ENCODE measurements around the gene MEP1A. TPM values are rescaled to one million over a fixed set of nuclear protein-coding genes. Genes with fewer than 3 reads are reported as not detected.
"Not testable (repeated sequence)": the region's sequence is repeated elsewhere in the genome, so short reads cannot be mapped to it uniquely, and the experiment has no call there.

Gene MEP1A
- total RNA-seq, 2 donors from 2014 or later, result not detected

- no peak for TF ChIP-seq CTCF (IDR thresholded peaks at IDR 0.05)
- Histone ChIP-seq H3K4me3 (no peak overlapping the region), H3K4me1 (ENCODE audit: control insufficient read depth in 1 of 2, low read depth in 2 of 2) (no peaks in the 10 kb centered on the region), H3K9me3 (no peaks in the 10 kb centered on the region), H3K36me3 (no peaks in the 10 kb centered on the region), H3K27me3 (replicated peaks; ENCODE audit: insufficient read depth) (no peaks in the 10 kb centered on the region), H3K27ac (no peak overlapping the region)
- no peak for ATAC-seq (ENCODE audit: insufficient number of reproducible peaks, low FRiP score, low read depth)
- no peak for DNase-seq (ENCODE audit: low spot score)
Observed at GRCh38 chr6:46816626-46817025, 23.4 kb downstream of the MEP1A start.

DNA sequence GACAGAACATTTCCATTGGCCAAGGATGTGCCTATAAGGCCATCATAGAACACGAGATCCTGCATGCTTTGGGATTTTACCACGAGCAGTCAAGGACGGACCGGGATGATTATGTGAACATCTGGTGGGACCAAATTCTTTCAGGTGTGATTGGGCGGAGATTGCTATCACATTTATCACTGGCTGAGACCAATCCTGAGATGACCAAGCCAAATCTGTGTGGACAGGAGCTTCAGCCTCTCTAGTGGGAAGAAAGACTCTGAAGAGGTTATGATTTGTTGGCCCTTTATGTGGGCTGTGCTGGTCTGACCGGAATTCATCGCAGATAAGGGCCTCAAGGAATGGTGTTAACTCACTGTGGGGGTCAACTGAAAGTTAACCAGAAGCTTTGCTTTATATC is 26.4 kb downstream of the MEP1A start:
- Histone ChIP-seq H3K27me3 (replicated peaks; ENCODE audit: insufficient read depth) (no peaks in the 10 kb centered on the region), H3K36me3 (no peaks in the 10 kb centered on the region), H3K4me3 (no peak overlapping the region), H3K27ac (no peak overlapping the region), H3K4me1 (ENCODE audit: control insufficient read depth in 1 of 2, low read depth in 2 of 2) (no peaks in the 10 kb centered on the region), H3K9me3 (no peaks in the 10 kb centered on the region)
- no peak for TF ChIP-seq CTCF (IDR thresholded peaks at IDR 0.05)
- DNase-seq (ENCODE audit: low spot score) (no peak), ATAC-seq (ENCODE audit: insufficient number of reproducible peaks, low FRiP score, low read depth) (no peak)

DNA sequence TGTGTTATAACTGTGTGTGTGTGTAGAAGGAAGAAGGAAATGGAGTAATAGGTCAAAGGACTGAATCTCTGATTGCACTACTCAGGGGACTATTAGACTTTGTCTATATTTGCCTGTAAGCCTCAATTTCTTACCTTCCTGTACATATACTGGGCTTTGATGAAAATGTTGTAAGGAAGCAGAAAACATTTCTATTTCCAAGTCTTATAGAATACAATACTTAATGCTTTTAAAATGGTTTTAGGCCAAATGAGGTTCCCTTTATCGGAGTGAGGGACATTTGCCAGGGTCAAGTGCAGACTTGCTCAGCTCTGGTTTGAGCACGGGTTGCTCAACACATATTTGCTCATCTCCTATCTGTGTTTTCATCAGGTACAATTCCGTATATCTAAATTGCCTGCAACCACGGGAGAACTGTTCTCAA is 28.3 kb downstream of the MEP1A start:
- no peaks in the 10 kb centered on the region for H3K36me3 ChIP-seq
- H3K9me3 ChIP-seq, result no peaks in the 10 kb centered on the region
- H3K4me3 ChIP-seq, result no peak overlapping the region
- H3K27me3 ChIP-seq (replicated peaks; ENCODE audit: insufficient read depth), result no peaks in the 10 kb centered on the region
- DNase-seq (ENCODE audit: low spot score), result no peak
- ATAC-seq (ENCODE audit: insufficient number of reproducible peaks, low FRiP score, low read depth), result no peak
- H3K4me1 ChIP-seq (ENCODE audit: control insufficient read depth in 1 of 2, low read depth in 2 of 2), result no peaks in the 10 kb centered on the region
- H3K27ac ChIP-seq, result no peak overlapping the region
- no peak for TF ChIP-seq CTCF (IDR thresholded peaks at IDR 0.05)

DNA sequence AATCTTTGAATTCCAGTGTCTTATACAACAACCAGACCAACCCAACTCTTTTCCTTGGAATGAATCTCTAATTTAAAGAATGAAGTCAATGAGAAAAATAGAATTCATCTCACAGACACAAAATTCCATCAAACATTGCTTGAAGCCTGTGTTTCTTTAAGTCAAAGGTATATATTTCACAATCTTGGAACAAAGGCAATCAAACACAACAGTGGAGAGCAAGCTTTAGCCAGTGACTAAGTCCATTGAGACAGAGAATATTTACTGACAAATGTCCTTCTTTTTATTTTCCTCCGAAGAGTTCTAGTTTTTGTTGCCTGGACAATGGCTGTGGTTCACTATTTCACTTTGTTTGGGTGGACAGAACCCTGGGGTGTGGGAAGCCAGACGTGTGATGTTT is 35.8 kb downstream of the MEP1A start:
- no peak for ATAC-seq (ENCODE audit: insufficient number of reproducible peaks, low FRiP score, low read depth)
- H3K4me1 ChIP-seq (ENCODE audit: control insufficient read depth in 1 of 2, low read depth in 2 of 2), result no peaks in the 10 kb centered on the region
- H3K9me3 ChIP-seq, result no peaks in the 10 kb centered on the region

GRCh38 chr6:46832816-46833215 is 39.6 kb downstream of the MEP1A start:
- H3K4me1 ChIP-seq (ENCODE audit: control insufficient read depth in 1 of 2, low read depth in 2 of 2), result no peaks in the 10 kb centered on the region
- DNase-seq (ENCODE audit: low spot score), result no peak

More for the DNA sequence above, 35.8 kb downstream of the MEP1A start:
- Histone ChIP-seq H3K36me3 (no peaks in the 10 kb centered on the region), H3K27me3 (replicated peaks; ENCODE audit: insufficient read depth) (no peaks in the 10 kb centered on the region), H3K27ac (no peak overlapping the region), H3K4me3 (no peak overlapping the region)
- no peak for TF ChIP-seq CTCF (IDR thresholded peaks at IDR 0.05)
- DNase-seq (ENCODE audit: low spot score), result no peak

DNA sequence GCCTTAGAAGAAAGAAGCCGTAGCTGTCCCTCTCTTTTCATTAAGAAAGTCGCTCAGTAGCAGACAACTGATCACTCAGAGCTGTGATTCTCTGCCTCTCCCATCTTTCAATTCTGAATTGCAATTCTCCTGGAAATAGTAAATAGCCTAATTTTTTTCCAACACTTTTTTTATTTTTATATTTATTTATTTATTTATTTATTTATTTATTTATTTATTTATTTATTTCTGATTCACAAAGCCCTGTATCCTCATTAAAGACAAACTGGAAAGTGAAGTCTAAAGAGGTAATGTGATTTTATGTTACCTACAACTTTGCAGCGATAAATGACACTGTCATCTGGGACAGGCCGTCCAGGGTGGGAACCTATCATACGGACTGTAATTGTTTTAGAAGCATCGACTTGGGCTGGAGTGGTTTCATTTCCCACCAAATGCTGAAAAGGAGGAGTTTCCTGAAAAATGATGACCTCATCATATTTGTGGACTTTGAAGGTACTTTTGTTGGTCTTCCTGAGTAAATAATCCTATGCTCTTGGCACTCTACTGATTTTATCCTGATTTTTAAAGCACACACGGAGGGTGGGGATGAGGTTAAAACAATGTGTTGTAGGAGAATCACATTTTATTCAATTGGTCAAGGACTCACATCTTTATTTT is 41.2 kb downstream of the MEP1A start:
- H3K9me3 ChIP-seq; DNase-seq (ENCODE audit: low spot score); ATAC-seq (ENCODE audit: insufficient number of reproducible peaks, low FRiP score, low read depth); H3K27ac ChIP-seq; H3K4me3 ChIP-seq; H3K4me1 ChIP-seq (ENCODE audit: control insufficient read depth in 1 of 2, low read depth in 2 of 2); H3K27me3 ChIP-seq (replicated peaks; ENCODE audit: insufficient read depth); H3K36me3 ChIP-seq: not testable (repeated sequence)

More at GRCh38 chr6:46832816-46833215, 39.6 kb downstream of the MEP1A start:
- ATAC-seq (ENCODE audit: insufficient number of reproducible peaks, low FRiP score, low read depth), result no peak
- Histone ChIP-seq H3K36me3 (no peaks in the 10 kb centered on the region), H3K9me3 (no peaks in the 10 kb centered on the region), H3K27ac (no peak overlapping the region), H3K4me3 (no peak overlapping the region), H3K27me3 (replicated peaks; ENCODE audit: insufficient read depth) (no peaks in the 10 kb centered on the region)
- TF ChIP-seq CTCF (IDR thresholded peaks at IDR 0.05), result no peak

GRCh38 chr6:46834991-46835390 is 41.8 kb downstream of the MEP1A start:
- not testable (repeated sequence) for H3K4me1 ChIP-seq (ENCODE audit: control insufficient read depth in 1 of 2, low read depth in 2 of 2); H3K9me3 ChIP-seq

More at GRCh38 chr6:46834991-46835390, 41.8 kb downstream of the MEP1A start:
- not testable (repeated sequence) for DNase-seq (ENCODE audit: low spot score); H3K27ac ChIP-seq; ATAC-seq (ENCODE audit: insufficient number of reproducible peaks, low FRiP score, low read depth); H3K4me3 ChIP-seq; H3K36me3 ChIP-seq; H3K27me3 ChIP-seq (replicated peaks; ENCODE audit: insufficient read depth)

Data from thoracic aorta (tissue), 2 donors.